ENCODE measurements around the gene FRS2.

The FRS2 gene

DNA sequence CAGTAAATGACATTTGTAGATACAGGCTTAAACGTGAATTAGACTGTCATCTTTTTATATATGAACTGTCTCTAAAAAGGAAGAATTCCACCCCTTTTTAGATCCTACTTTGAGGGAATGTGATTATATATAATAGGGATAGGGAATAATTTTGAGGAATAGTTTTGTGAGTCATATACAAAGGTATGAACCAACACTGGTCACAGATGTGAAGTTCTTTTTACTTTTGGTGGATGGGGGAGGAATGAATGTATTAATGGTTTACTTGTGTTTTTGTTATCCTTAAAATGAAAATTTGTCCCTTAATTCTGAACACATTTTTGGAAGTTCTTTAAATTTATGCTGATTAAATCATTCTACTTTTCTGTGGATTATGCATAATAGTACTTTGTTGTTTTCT is 30.4 kb downstream of the FRS2 start:
- H3K4me3 ChIP-seq (ENCODE audit: low read depth, low read length): no peak overlapping the region

DNA sequence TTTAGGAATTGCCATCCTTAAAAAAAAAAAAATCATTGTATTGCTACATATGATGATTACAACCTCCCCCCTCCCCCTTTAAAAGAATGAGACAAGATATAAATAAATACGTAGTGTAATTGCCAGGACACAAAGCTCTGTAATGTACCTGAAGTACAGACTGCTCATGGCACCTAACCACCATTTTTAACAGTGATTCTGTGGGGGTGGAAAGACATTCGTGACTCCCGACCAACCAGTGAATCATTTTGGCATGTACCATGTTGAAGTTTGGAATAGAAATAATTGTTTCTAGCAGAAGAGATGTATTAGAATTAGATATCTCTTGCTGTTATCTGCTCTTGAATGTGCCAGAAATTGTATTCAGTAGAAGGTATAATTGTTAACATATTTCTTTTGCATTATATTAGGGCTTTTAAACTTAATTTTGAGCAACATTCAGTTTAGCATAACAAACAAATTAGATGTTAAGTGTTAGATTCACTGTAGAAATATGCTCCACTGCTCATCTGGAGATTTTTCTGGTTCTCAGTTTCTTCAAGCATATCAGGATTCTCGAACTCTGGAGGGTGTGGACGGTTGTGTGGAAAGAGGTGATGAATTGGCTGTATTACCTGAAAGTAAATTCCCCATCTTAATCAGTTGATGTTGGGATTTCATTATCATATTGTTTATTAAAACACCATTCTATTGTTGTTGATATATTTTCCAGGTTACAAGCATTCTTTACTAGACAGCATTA is 31.1 kb downstream of the FRS2 start:
- H3K4me3 ChIP-seq (ENCODE audit: low read depth, low read length): no peak overlapping the region

GRCh38 chr12:69502345-69503081 is 32.3 kb downstream of the FRS2 start:
- H3K4me3 ChIP-seq (ENCODE audit: low read depth, low read length): no peak overlapping the region

- no peak overlapping the region for H3K4me3 ChIP-seq (ENCODE audit: low read depth, low read length)
These were observed 37.9 kb downstream of the FRS2 start for GRCh38 chr12:69508091-69508490.

DNA sequence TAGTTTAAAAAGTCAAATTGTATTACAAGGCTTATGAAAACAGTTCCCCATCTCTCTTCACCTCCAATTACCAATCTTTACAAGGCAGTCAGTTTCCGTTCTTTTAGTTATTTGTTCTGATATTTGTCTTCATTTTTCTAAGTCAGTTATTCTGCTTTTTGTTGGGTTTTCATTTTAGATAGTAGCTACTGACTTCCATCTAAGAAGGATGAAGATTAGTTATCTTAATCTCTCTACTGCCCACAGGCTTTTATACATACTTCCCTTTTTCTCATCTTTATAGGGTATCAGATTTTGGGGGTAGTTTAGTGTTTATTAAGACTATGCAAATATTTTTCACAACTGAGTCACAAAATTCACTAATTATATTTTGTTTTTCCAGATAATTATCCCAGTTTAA is 38.4 kb downstream of the FRS2 start:
- H3K4me3 ChIP-seq (ENCODE audit: low read depth, low read length): no peak overlapping the region

DNA sequence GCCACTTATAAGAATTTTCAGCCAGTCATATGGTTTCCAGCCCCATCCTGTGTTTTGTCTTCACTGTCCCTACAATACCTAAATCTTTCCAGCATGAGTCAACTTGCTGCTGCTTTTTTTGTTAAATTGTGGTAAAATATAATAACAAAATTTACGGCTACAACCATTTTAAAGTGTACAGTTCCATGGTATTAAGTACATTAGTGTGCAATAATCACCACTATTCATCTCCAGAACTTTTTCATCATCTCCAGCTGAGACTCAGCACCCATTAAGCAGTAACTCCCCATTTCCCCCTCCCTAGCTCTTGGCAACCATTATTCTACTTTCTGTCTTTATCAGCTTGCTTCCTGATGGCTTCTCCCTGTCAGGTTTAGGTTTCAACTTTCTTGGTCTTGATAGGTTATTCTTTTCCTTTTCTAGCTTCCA is 39.1 kb downstream of the FRS2 start:
- no peak overlapping the region for H3K4me3 ChIP-seq (ENCODE audit: low read depth, low read length)

DNA sequence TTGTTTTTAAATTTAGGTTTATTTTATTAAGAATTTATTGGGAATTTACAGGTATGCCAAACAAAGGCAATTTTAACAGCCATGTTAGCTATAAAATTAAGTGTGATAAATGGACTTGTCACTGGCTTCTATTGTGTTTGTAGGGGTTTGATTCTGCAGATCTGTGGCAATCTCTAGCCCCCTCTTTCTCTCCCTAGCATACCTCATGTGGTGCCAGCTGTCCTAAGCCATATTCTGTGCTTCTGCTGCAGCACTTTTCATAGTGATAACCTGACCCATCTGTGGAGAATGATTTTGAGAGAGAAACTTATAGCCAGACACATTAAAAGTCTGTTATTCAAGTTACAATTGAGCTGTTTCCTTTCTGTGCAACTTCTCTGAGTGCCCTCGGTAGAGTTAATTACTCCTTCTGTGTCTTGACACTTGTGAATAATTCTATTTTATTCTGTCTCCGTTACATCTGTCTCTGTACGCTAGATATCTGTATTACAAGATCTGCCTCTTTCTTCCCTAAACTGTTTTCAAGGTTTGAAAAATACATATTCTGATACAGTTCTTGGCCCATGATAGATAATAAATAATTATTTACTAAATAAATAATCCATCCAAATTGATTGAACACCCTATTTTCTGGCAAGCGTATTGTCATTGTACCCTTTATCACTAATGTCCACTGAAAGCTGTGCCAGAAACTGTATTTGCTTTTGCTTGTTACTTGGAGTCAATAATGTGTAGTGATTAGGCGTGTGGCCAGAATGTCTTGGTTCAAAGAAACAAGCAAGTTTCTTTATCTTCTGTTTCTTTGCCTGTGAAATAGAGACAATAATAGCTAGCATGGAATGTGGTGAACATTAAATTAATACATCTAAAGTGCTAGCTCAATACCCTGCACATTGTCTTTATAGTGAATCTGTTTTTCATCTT is 40.0 kb downstream of the FRS2 start:
- no peak overlapping the region for H3K4me3 ChIP-seq (ENCODE audit: low read depth, low read length)

DNA sequence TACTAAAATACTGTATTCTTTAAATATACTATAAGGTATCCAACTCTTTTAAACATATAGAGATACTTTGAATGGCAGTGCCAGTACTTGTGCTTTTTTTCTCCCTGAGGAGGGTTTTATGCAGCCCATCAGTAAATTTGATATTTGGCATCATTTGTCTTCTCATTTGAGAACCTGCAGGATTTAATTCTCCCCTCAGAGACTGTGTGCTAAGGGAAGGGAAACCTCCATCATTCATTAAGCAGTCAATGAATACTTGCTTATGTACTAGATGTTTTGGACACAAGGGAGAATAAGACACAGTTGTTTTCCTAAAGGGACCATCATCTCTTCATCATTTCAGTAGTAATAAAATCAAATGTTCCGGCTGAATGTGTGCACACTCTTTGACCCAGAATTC is 40.8 kb downstream of the FRS2 start:
- no peak overlapping the region for H3K4me3 ChIP-seq (ENCODE audit: low read depth, low read length)

GRCh38 chr12:69511469-69512267 is 41.5 kb downstream of the FRS2 start:
- H3K4me3 ChIP-seq (ENCODE audit: low read depth, low read length): no peak overlapping the region

- no peak overlapping the region for H3K4me3 ChIP-seq (ENCODE audit: low read depth, low read length)
These were observed 42.6 kb downstream of the FRS2 start for GRCh38 chr12:69512820-69513219.

GRCh38 chr12:69513297-69513696 is 43.1 kb downstream of the FRS2 start:
- no peak overlapping the region for H3K4me3 ChIP-seq (ENCODE audit: low read depth, low read length)

GRCh38 chr12:69514111-69514510 is 43.9 kb downstream of the FRS2 start:
- H3K4me3 ChIP-seq (ENCODE audit: low read depth, low read length): no peak overlapping the region

- H3K4me3 ChIP-seq (ENCODE audit: low read depth, low read length): no peak overlapping the region
These were observed 44.7 kb downstream of the FRS2 start for GRCh38 chr12:69514845-69515244.

DNA sequence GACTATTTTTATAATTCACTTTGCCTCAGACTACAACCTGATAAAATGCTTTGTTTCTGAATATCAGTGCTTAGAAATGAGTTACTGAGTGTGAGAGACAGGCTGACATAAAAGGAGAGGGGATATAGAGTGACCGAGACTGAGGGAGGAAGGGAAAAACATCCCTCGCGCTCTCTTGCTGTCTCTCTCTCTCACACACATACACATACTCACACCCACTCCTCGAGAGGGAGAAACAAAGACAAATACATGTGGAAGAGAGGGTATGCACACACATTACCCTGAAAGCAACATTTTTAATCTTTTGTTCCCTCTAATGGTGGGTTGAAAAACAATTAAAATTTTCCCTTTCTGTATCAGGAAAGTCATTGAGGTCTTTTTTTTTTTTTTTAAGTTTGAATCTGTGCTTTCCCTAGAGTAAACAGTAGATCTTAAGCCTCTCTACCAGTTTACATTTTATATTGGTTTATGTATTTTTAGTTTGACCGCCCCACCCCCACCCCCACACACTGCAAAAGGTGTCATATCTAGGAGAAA is 45.3 kb downstream of the FRS2 start:
- H3K4me3 ChIP-seq (ENCODE audit: low read depth, low read length): no peak overlapping the region

- no peak overlapping the region for H3K4me3 ChIP-seq (ENCODE audit: low read depth, low read length)
These were observed 46.8 kb downstream of the FRS2 start for GRCh38 chr12:69516950-69517349.

- H3K4me3 ChIP-seq (ENCODE audit: low read depth, low read length): no peak overlapping the region
These were observed 47.2 kb downstream of the FRS2 start for GRCh38 chr12:69517406-69517805.

- no peak overlapping the region for H3K4me3 ChIP-seq (ENCODE audit: low read depth, low read length)
These were observed 49.7 kb downstream of the FRS2 start for GRCh38 chr12:69519871-69520270.

DNA sequence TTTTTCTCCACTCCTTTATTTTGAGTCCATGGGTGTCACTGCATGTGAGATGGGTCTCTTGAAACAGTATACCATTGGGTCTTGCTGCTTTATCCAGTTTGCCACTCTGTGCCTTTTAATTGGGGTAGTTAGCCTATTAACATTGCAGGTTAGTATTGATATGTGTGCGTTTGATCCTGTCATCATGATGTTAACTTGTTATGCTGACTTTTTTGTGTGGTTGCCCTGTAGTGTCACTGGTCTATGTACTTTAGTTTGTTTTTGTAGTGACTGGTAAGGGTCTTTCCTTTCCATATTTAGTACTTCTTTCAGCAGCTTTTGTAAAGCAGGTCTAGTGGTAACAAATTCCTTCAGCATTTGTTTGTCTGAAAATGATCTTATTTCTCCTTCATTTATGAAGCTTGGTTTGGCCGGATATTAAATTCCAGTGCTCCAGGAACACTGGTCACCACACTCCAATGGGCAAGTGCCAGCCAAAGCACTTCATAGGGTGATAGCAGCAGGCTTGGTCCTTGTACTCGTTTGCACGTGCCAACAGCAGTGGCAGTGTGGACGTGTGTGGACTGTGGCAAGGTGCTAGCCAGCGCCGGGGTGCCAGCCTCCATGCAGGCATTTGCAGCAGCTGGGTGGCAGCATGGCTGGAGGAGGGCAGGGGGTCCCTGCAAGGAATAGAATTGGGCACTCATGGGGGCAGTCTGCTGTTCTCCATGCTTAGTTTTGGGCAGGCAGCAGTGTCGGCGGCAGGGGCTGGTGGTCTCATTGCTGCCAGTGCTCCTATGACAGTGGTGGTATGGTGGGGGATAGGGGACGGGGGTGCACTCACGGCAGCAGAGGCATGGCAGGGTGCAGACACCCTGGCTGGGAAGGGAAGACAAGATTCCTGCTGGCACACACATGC is 53.5 kb downstream of the FRS2 start:
- no peak overlapping the region for H3K4me3 ChIP-seq (ENCODE audit: low read depth, low read length)

- H3K4me3 ChIP-seq (ENCODE audit: low read depth, low read length): no peak overlapping the region
These were observed 54.1 kb downstream of the FRS2 start for GRCh38 chr12:69524331-69524630.

Data from iPS-11a (cell line).